Measurements from ENCODE around the gene DENND2C.

GRCh38 chr1:114585231-114585630 is 84.6 kb downstream of the DENND2C start:
- TF ChIP-seq CTCF (IDR thresholded peaks at IDR 0.05; ENCODE audit: low read length) (no peak), EZH2 (IDR thresholded peaks at IDR 0.05; ENCODE audit: borderline replicate concordance, low read length) (no peak)

Data from OCI-LY1 (cell line).